H1 (cell line): ENCODE data around the gene DOK1. TPM values are rescaled to one million over a fixed set of nuclear protein-coding genes. Genes with fewer than 3 reads are reported as not detected.

Source experiments
- BACH1 ChIP-seq: IDR thresholded peaks from 2 replicates; pipeline ENCODE4 v1.6.1; 2012; ENCODE audit warnings: low read length, improper control_type of control experiment
- E2F6 ChIP-seq: IDR thresholded peaks from 2 replicates; pipeline ENCODE4 v1.6.1; 2012; ENCODE audit warnings: inconsistent platforms
- POU5F1 ChIP-seq: IDR thresholded peaks from 2 replicates; pipeline ENCODE4 v1.6.1; 2011; ENCODE audit warnings: low read depth, mild to moderate bottlenecking, low read length, moderate library complexity
- RNF2 ChIP-seq: fragments of 200-900, 300-1000 bp; sonication (generic); IDR thresholded peaks from 2 replicates; pipeline ENCODE4 v1.7.1; 2016; ENCODE audit warnings: borderline replicate concordance, low read depth, mild to moderate bottlenecking, antibody characterized with exemption, low read length; ENCODE audit not compliant: poor library complexity, severe bottlenecking; ENCODE audit errors: missing control alignments
- TBP ChIP-seq: IDR thresholded peaks from 2 replicates; pipeline ENCODE4 v1.6.1; 2011; ENCODE audit warnings: low read depth, low read length, improper control_type of control experiment
- YY1 ChIP-seq: IDR thresholded peaks from 2 replicates; pipeline ENCODE4 v1.6.1; 2011; ENCODE audit warnings: low read depth, mild to moderate bottlenecking, low read length
- polyA plus RNA-seq, 7 experiments: library from polyadenylated mRNA; depleted of rRNA in 3 of 7; stranded (reverse) in 5 of 7; unstranded in 2 of 7; fragments of >200 nt in 5 of 7; fragments of 200-250 nt in 2 of 7; gene quantifications; 1 replicate in 5 of 7; 2 replicates in 1 of 7; 4 replicates in 1 of 7; pipeline versions ENCODE4 v1.2.1 to v1.2.3, GENCODE V29; 2011 to 2013; ENCODE audit warnings: missing spikeins in 2 of 7, mixed read lengths in 2 of 7
- total RNA-seq: library from RNA; stranded (reverse); fragmentation: NEBNext Ultra II Directional; extraction: Animal tissue kit (Norgen Biotek cat#: 25700); gene quantifications from 2 replicates; pipeline ENCODE4 v1.2.1, GENCODE V29; 2021
- TF ChIP-seq, protein P1 (sequence below): IDR thresholded peaks from 2 replicates; pipeline ENCODE4 v1.6.1; 2012; ENCODE audit warnings: inconsistent platforms

The DOK1 gene
- total and polyA plus RNA-seq, 2 of the 8 experiments (the other 6 are each of a cell fraction or from before 2014, with no cell fraction given) = 11.0 to 14.3 TPM

DNA sequence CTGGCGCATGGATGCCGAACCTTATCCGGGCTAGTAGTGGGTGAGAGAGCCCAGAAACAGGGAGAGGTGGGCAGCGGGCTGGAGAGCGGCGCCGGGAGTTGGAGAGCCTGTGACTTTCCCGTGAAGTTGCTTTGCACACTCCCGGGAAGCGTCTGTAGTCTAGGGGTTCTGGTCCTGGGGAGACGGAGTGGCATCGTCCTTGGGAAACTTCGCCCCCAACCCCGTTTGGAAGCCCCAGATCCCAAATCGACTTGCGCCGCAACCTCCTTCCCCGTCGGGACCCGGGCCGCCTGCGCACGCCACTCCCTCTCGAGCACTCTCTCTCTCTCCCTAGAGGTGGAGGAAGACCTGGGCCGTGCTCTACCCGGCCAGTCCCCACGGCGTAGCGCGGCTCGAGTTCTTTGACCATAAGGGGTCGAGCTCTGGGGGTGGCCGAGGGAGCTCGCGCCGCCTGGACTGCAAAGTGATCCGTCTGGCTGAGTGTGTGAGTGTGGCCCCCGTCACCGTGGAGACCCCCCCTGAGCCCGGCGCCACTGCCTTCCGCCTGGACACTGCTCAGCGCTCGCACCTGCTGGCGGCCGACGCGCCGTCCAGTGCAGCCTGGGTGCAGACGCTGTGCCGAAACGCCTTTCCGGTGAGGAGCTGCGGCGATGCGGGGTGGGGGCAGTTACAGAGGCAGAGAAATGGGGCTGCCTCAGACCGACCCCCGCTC is 456 bp downstream of the DOK1 start (continued):
- TF ChIP-seq TBP = no peak
- 0 out of 2 replicates have a peak, but pooled peaks have one; percentile 20 for TF ChIP-seq BACH1
- no peak for TF ChIP-seq YY1
- TF ChIP-seq E2F6 = peak; percentile 36; the same call in 1 of the 2 replicates
- TF ChIP-seq, protein P1, sequence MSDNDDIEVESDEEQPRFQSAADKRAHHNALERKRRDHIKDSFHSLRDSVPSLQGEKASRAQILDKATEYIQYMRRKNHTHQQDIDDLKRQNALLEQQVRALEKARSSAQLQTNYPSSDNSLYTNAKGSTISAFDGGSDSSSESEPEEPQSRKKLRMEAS = peak; percentile 47; the same call in 1 of the 2 replicates
- TF ChIP-seq POU5F1 = no peak
- peak; percentile 16 for TF ChIP-seq RNF2
- TF ChIP-seq, all 59 proteins: peak for 10
